ENCODE measurements around the gene GNA12. TPM values are rescaled to one million over a fixed set of nuclear protein-coding genes. Genes with fewer than 3 reads are reported as not detected.

The GNA12 gene
- total RNA-seq, 1 donor, result 22.7 TPM

DNA sequence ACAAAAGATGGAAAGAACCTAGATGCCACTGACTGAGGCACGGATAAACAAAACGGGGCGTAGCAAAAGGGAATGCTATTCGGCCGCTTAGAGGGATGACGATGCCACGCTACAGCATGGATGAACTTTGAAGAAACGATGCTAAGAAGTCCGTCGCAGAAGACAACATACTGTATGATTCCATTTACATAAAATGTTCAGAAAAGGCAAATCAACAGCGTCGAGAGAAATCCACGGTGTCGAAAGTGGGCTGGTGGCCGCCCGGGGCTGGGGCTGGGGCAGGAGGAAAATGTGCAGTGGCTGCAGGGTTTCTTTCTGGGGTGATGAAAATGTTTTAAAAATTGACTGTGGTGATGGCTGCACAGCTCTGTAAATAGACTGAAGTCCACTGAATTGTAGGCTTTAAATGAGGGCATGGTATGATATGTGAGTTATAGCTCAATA, 24.1 kb downstream of the GNA12 start:
- Histone ChIP-seq H3K4me1 (ENCODE audit: insufficient read depth, low read length) (peaks cover 18% of the 10 kb centered on the region), H3K27me3 (ENCODE audit: insufficient read depth, low read length) (no peaks in the 10 kb centered on the region), H3K9me3 (ENCODE audit: low read depth, low read length) (no peaks in the 10 kb centered on the region), H3K4me3 (ENCODE audit: low read length) (no peak overlapping the region)

- no peaks in the 10 kb centered on the region for H3K27me3 ChIP-seq (ENCODE audit: insufficient read depth, low read length)
- H3K4me3 ChIP-seq (ENCODE audit: low read length), result no peak overlapping the region
- peaks cover 18% of the 10 kb centered on the region for H3K4me1 ChIP-seq (ENCODE audit: insufficient read depth, low read length)
- no peaks in the 10 kb centered on the region for H3K9me3 ChIP-seq (ENCODE audit: low read depth, low read length)
Measured at GRCh38 chr7:2819161-2819953, 24.8 kb downstream of the GNA12 start.

DNA sequence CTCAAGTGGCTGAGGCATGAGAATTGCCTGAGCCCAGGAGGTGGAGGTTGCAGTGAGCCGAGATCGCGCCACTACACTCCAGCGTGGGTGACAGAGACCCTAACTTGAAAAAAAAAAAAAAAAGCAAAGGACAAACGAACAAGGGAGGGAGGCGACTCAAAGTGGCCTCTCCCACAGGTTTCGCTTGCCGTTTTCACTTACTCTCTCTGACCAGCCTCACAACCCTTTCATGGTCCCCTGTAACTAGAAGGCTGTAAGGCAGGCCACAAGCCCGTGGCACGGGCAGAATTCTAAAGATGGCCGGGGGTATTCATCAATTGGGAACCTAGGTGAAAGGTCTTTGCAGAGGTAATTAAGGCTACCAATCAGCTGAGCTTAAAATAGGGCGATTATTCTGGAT, 25.5 kb downstream of the GNA12 start:
- Histone ChIP-seq H3K4me3 (ENCODE audit: low read length) (no peak overlapping the region), H3K4me1 (ENCODE audit: insufficient read depth, low read length) (peaks cover 18% of the 10 kb centered on the region), H3K9me3 (ENCODE audit: low read depth, low read length) (no peaks in the 10 kb centered on the region)

DNA sequence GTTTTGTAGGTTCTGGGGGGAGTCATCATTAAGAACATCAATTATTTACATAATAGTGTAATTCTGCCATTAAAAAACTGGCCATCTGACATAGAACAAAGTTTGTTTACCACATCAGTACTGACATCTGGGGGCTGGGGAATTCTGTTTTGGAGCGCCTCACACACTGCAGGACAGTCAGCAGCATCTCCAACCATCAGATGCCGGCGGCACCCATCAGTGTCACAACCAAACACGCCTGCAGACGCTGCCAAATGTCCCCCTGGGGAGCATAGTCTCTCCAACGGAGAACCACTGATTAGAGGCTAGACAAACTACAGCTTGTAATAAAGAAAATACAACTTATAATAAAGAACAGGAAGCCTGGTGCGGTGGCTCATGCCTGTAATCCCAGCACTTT, 26.0 kb downstream of the GNA12 start:
- H3K9me3 ChIP-seq (ENCODE audit: low read depth, low read length), result no peaks in the 10 kb centered on the region
- no peaks in the 10 kb centered on the region for H3K27me3 ChIP-seq (ENCODE audit: insufficient read depth, low read length)
- H3K4me3 ChIP-seq (ENCODE audit: low read length), result no peak overlapping the region
- H3K4me1 ChIP-seq (ENCODE audit: insufficient read depth, low read length), result peaks cover 22% of the 10 kb centered on the region

More for the DNA sequence above, 25.5 kb downstream of the GNA12 start:
- no peaks in the 10 kb centered on the region for H3K27me3 ChIP-seq (ENCODE audit: insufficient read depth, low read length)

- H3K27me3 ChIP-seq (ENCODE audit: insufficient read depth, low read length), result no peaks in the 10 kb centered on the region
- no peaks in the 10 kb centered on the region for H3K9me3 ChIP-seq (ENCODE audit: low read depth, low read length)
- no peak overlapping the region for H3K4me3 ChIP-seq (ENCODE audit: low read length)
- H3K4me1 ChIP-seq (ENCODE audit: insufficient read depth, low read length), result peaks cover 22% of the 10 kb centered on the region
Measured at GRCh38 chr7:2817456-2817855, 26.7 kb downstream of the GNA12 start.

DNA sequence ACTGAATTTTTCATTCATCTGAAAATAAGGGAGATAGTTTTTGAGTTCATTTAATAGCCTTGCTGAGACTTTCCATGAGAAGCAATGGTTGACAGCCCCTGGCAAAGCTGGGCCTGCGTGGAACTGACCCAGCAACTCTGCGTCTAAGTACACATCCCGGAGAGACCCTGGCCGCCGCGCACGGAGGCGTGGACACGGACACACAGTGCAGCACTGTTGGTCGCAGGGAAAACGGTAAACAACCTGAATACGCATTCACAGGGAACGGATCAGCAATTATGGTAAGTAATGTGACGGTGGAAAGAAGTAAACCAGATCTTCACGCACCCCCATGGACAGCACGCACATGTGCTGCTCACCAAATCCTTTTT, 28.2 kb downstream of the GNA12 start:
- H3K4me3 ChIP-seq (ENCODE audit: low read length), result no peak overlapping the region
- H3K27me3 ChIP-seq (ENCODE audit: insufficient read depth, low read length), result no peaks in the 10 kb centered on the region
- H3K4me1 ChIP-seq (ENCODE audit: insufficient read depth, low read length), result peaks cover 17% of the 10 kb centered on the region
- no peaks in the 10 kb centered on the region for H3K9me3 ChIP-seq (ENCODE audit: low read depth, low read length)

DNA sequence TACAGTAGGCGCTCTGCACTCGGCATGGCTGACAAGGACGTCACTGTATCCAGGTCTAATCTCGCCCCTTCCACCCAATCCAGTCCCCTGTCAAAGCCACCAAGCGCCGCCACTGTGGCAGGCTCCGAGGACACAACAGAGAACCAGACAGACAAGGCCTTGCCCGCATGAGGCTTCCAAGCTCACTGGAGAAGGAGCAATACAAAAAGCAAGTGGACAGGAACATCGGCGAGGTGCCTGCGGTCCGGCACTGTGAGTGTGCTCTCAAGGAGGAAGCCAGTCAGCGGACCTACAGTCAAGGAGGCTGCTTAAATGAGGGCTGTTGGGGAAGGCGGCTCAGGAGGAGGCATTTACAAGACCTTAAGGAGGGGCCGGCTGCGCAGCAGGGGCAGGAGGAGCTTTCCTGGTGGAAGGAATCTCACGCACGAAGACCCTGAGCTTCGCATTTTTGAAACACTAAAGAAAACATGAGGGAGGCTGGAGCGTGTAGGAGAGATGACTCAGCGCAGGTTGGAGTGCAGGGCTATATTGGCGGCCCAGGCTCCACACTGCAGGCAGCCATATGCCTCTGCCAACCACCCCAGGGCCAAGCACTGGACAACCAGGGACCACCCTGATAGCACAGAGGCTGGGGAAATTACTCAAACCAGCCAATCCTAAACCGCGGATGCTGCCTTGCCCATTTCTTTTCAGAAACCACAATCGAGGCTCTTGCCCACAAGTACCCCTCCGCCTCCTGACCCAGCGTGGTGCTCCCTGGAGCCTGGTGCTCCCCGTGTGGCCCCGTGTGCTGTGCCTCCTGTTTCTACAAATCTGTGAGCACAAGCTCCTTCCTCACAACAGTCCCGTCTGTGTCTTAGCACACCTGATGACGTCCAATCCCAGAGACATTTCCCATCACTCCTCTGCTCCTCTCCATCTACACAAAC, 28.9 kb downstream of the GNA12 start:
- H3K4me3 ChIP-seq (ENCODE audit: low read length), result no peak overlapping the region
- H3K4me1 ChIP-seq (ENCODE audit: insufficient read depth, low read length), result peaks cover 11% of the 10 kb centered on the region
- no peaks in the 10 kb centered on the region for H3K9me3 ChIP-seq (ENCODE audit: low read depth, low read length)
- no peaks in the 10 kb centered on the region for H3K27me3 ChIP-seq (ENCODE audit: insufficient read depth, low read length)

DNA sequence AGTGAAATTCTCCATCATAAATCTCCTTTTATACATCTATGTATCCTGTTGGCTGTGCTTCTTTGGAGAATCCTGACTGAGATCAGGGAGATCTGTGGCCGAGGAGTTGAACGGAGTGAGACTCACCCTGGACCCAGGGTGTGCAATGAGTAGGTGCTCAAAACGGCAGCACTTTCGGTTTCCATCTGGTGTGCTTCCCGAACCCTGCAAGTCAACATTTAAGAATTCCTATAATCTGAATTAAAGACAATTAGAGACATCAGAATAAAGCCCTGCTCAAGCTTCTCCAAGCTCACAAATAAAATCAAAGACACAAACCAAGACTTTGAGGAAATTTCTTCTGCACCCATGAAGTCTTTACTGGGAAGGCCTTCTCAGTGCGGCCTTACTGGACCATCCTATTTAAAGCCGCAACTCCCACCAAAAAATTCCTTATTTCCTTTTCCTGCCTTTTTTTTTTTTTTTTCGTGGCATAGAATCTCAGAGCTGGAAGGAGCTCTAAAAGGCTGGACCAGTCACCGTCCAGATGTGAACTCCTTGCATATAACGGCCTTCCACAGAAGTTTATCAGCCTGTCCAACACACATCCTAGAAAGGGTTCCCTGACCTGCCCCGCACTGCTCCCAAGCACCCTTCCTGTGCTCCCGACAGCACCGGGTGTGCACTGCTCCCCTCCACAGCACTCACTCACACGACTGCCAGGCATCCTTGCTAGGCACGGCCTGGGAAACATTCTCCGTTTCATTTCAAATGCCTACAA, 29.7 kb downstream of the GNA12 start:
- Histone ChIP-seq H3K4me3 (ENCODE audit: low read length) (no peak overlapping the region), H3K27me3 (ENCODE audit: insufficient read depth, low read length) (no peaks in the 10 kb centered on the region), H3K4me1 (ENCODE audit: insufficient read depth, low read length) (peaks cover 10% of the 10 kb centered on the region), H3K9me3 (ENCODE audit: low read depth, low read length) (no peaks in the 10 kb centered on the region)

GRCh38 chr7:2813350-2814185, 30.5 kb downstream of the GNA12 start:
- Histone ChIP-seq H3K27me3 (ENCODE audit: insufficient read depth, low read length) (no peaks in the 10 kb centered on the region), H3K9me3 (ENCODE audit: low read depth, low read length) (no peaks in the 10 kb centered on the region), H3K4me1 (ENCODE audit: insufficient read depth, low read length) (peaks cover 16% of the 10 kb centered on the region), H3K4me3 (ENCODE audit: low read length) (no peak overlapping the region)

GRCh38 chr7:2812831-2813230, 31.3 kb downstream of the GNA12 start:
- Histone ChIP-seq H3K27me3 (ENCODE audit: insufficient read depth, low read length) (no peaks in the 10 kb centered on the region), H3K4me1 (ENCODE audit: insufficient read depth, low read length) (peaks cover 23% of the 10 kb centered on the region), H3K9me3 (ENCODE audit: low read depth, low read length) (no peaks in the 10 kb centered on the region), H3K4me3 (ENCODE audit: low read length) (no peak overlapping the region)

GRCh38 chr7:2812114-2812487, 32.0 kb downstream of the GNA12 start:
- H3K9me3 ChIP-seq (ENCODE audit: low read depth, low read length), result no peaks in the 10 kb centered on the region
- no peak overlapping the region for H3K4me3 ChIP-seq (ENCODE audit: low read length)
- H3K27me3 ChIP-seq (ENCODE audit: insufficient read depth, low read length), result no peaks in the 10 kb centered on the region
- H3K4me1 ChIP-seq (ENCODE audit: insufficient read depth, low read length), result peaks cover 26% of the 10 kb centered on the region

DNA sequence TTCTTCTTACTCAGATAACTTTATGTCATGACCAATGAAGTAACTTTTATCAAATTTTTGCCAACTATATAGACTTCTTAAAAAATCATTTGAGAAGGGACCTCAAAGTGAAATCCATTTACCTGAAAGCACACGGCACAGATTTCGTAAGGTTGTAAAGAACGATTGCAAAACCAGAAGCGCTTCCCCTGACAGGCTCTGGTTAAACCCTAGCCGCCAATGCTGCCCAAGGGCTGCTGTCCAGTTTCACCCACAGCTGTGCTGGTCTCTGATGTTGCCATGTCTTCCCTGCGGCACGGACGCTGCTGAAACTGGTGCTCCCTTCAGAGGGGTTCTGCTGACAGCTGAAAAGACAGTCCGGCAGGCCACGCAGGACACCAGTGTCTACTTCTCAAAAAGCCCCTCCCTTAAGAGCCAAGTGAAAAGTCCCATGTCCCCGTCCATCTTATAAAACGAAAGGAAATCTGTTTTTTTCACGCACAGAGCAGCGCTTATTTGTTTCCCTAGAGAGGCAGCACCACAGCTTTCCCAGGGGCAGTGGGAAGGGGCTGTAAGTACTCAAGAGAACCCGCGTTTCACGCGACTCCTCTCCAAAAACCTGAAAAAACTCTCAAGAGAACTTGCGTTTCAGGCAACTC, 32.5 kb downstream of the GNA12 start:
- Histone ChIP-seq H3K4me3 (ENCODE audit: low read length) (no peak overlapping the region), H3K27me3 (ENCODE audit: insufficient read depth, low read length) (no peaks in the 10 kb centered on the region), H3K9me3 (ENCODE audit: low read depth, low read length) (no peaks in the 10 kb centered on the region), H3K4me1 (ENCODE audit: insufficient read depth, low read length) (peaks cover 26% of the 10 kb centered on the region)

DNA sequence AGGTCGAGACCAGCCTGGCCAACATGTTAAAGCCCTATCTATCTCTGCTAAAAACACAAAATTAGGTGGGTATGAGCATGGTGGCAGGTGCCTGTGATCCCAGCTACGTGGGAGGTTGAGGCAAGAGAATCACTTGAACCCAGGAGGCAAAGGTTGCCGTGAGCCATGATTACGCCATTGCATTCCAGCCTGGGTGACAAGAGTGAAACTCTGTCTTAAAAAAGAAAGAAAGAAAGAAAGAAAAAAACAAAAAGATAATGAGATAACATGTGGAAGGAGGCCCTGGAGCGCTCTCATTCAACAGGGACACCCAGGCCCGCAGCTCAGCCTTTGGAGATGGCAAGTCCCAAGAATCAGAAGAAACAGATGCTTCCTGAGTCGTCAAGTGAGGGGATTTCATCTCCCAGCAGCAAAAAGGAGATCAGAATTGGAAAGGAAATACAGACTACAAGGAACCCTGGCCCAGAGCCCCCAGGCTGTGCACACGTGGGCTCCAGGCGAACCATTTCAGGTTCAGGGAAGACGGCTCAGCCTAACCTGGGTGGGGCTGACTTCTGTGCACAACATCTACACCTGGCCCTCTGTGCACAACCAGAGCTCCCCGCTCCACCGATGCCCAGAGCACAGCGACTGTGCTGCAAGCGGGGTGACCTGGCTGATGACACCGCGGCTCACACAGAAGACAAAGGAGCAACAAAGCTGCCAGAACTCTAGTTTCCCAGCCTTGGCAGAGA, 33.3 kb downstream of the GNA12 start:
- Histone ChIP-seq H3K9me3 (ENCODE audit: low read depth, low read length) (no peaks in the 10 kb centered on the region), H3K4me3 (ENCODE audit: low read length) (no peak overlapping the region), H3K27me3 (ENCODE audit: insufficient read depth, low read length) (no peaks in the 10 kb centered on the region), H3K4me1 (ENCODE audit: insufficient read depth, low read length) (peaks cover 26% of the 10 kb centered on the region)
